CD4-positive, CD25-positive, alpha-beta regulatory T cell (primary cell): Measurements from ENCODE around the gene MYOM1. TPM values are rescaled to one million over a fixed set of nuclear protein-coding genes. Genes with fewer than 3 reads are reported as not detected.

Experiments used
- ATAC-seq, 2 donors: fragments of 150-1000 bp; cut with Tn5 transposase; one replicate each; pipeline ENCODE4 v1.10.0; 2021; ENCODE audit warnings: low read depth in 2 of 2, moderate number of reproducible peaks in 2 of 2, moderate library complexity in 1 of 2
- DNase-seq, 3 donors: peaks; one replicate each; pipeline versions ENCODE4 v3.0.0 to v3.0.0-alpha.2; 2012 to 2022; ENCODE audit warnings: mixed read lengths in 1 of 3
- H3K27ac ChIP-seq: one replicate; pipeline ENCODE4 v1.7.0; 2013; ENCODE audit warnings: mild to moderate bottlenecking, low read length; ENCODE audit not compliant: insufficient read depth, poor library complexity, severe bottlenecking
- H3K27me3 ChIP-seq: one replicate; pipeline ENCODE4 v1.7.0; 2013; ENCODE audit warnings: low read length; ENCODE audit not compliant: control insufficient read depth, insufficient read depth
- H3K36me3 ChIP-seq: one replicate; pipeline ENCODE4 v1.7.0; 2013; ENCODE audit warnings: mild to moderate bottlenecking, low read length, moderate library complexity; ENCODE audit not compliant: control insufficient read depth, insufficient read depth
- H3K4me1 ChIP-seq: 2 replicates; pipeline ENCODE4 v1.7.0; 2013; ENCODE audit warnings: mild to moderate bottlenecking, low read length; ENCODE audit not compliant: insufficient read depth, control insufficient read depth, poor library complexity, severe bottlenecking
- H3K4me3 ChIP-seq: one replicate; pipeline ENCODE4 v1.7.0; 2013; ENCODE audit warnings: low read depth, mild to moderate bottlenecking, low read length, moderate library complexity
- H3K9me3 ChIP-seq, 2 experiments: 1 replicate in 1 of 2; 2 replicates in 1 of 2; pipeline ENCODE4 v1.7.0; 2013; ENCODE audit warnings: low read length in 2 of 2, mild to moderate bottlenecking in 1 of 2, moderate library complexity in 1 of 2; ENCODE audit not compliant: control insufficient read depth in 2 of 2
- H3K27ac Mint-ChIP-seq, 3 donors: one replicate each; pipeline ENCODE4 v1.8.0; 2020 to 2022; ENCODE audit warnings: mild to moderate bottlenecking in 3 of 3, mixed read lengths in 3 of 3, moderate library complexity in 2 of 3
- H3K27me3 Mint-ChIP-seq: one replicate; pipeline ENCODE4 v1.8.0; 2022; ENCODE audit warnings: mild to moderate bottlenecking, mixed read lengths
- H3K36me3 Mint-ChIP-seq: one replicate; pipeline ENCODE4 v1.8.0; 2020; ENCODE audit warnings: mixed read lengths
- H3K4me1 Mint-ChIP-seq, 4 donors: one replicate each; pipeline ENCODE4 v1.8.0; 2020 to 2022; ENCODE audit warnings: mixed read lengths in 4 of 4, mild to moderate bottlenecking in 1 of 4
- H3K4me3 Mint-ChIP-seq, 4 donors: one replicate each; pipeline ENCODE4 v1.8.0; 2020 to 2022; ENCODE audit warnings: mild to moderate bottlenecking in 4 of 4, mixed read lengths in 4 of 4, moderate library complexity in 3 of 4
- H3K9me3 Mint-ChIP-seq, 7 donors: one replicate each; pipeline ENCODE4 v1.8.0; 2020 to 2022; ENCODE audit warnings: mixed read lengths in 7 of 7, mild to moderate bottlenecking in 3 of 7, moderate library complexity in 2 of 7
- polyA plus RNA-seq, 4 donors: library from polyadenylated mRNA; unstranded; fragments of 300-500 nt; fragmentation: Illumina TruSeq; gene quantifications; one replicate each; pipeline ENCODE4 v1.2.3, GENCODE V29; 2021
- total RNA-seq: library from RNA; stranded (reverse); gene quantifications from one replicate; pipeline ENCODE4 v1.2.3, GENCODE V29; 2022

MYOM1 gene
- total and polyA plus RNA-seq, 5 donors from 2014 or later, result 0.03 to 1.4 (median 0.49) TPM

GRCh38 chr18:3177902-3178687 is 41.7 kb downstream of the MYOM1 start:
- peaks cover 0 to 1% (median 0%) of the 10 kb centered on the region in 7 donors for H3K9me3 Mint-ChIP-seq
- no peaks in the 10 kb centered on the region for H3K27me3 ChIP-seq
- ATAC-seq, result peak; percentile 63 to 68
- no peaks in the 10 kb centered on the region for H3K4me1 ChIP-seq
- H3K4me3 Mint-ChIP-seq, result no peak overlapping the region
- H3K36me3 ChIP-seq, result no peaks in the 10 kb centered on the region
- H3K9me3 ChIP-seq, result no peaks in the 10 kb centered on the region
- no peak overlapping the region for H3K4me3 ChIP-seq
- peak in 1 of 3 donors; percentile 33 for DNase-seq
- no peak overlapping the region for H3K27ac ChIP-seq
- H3K27ac Mint-ChIP-seq, result peak overlapping the region in 1 of 3 donors; percentile 70
- H3K36me3 Mint-ChIP-seq, result no peaks in the 10 kb centered on the region
- H3K4me1 Mint-ChIP-seq, result peaks cover 0 to 5% (median 0%) of the 10 kb centered on the region in 4 donors
- H3K27me3 Mint-ChIP-seq, result peaks cover 31% of the 10 kb centered on the region

- no peak for DNase-seq
Measured at GRCh38 chr18:3175195-3175758, 44.5 kb downstream of the MYOM1 start.

GRCh38 chr18:3172097-3172496 is 47.7 kb downstream of the MYOM1 start:
- DNase-seq (no peak), ATAC-seq (peak in 1 of 2 donors; percentile 34)
- H3K36me3 Mint-ChIP-seq, result peaks cover 4% of the 10 kb centered on the region
- H3K4me3 ChIP-seq, result no peak overlapping the region
- H3K9me3 Mint-ChIP-seq, result no peaks in the 10 kb centered on the region
- H3K4me1 Mint-ChIP-seq, result peaks cover 0 to 2% (median 0%) of the 10 kb centered on the region in 4 donors
- H3K9me3 ChIP-seq, result no peaks in the 10 kb centered on the region
- H3K4me1 ChIP-seq, result no peaks in the 10 kb centered on the region
- no peak overlapping the region for H3K27ac Mint-ChIP-seq
- no peaks in the 10 kb centered on the region for H3K36me3 ChIP-seq
- H3K27me3 ChIP-seq, result peaks cover 2% of the 10 kb centered on the region
- H3K27ac ChIP-seq, result no peak overlapping the region
- H3K4me3 Mint-ChIP-seq, result no peak overlapping the region
- H3K27me3 Mint-ChIP-seq, result peaks cover 21% of the 10 kb centered on the region

More at GRCh38 chr18:3175195-3175758, 44.5 kb downstream of the MYOM1 start:
- peaks cover 27% of the 10 kb centered on the region for H3K27me3 Mint-ChIP-seq
- Histone ChIP-seq H3K27me3 (peaks cover 2% of the 10 kb centered on the region), H3K4me1 (no peaks in the 10 kb centered on the region), H3K9me3 (no peaks in the 10 kb centered on the region), H3K4me3 (no peak overlapping the region), H3K27ac (no peak overlapping the region), H3K36me3 (no peaks in the 10 kb centered on the region)
- peaks cover 0 to 1% (median 0%) of the 10 kb centered on the region in 7 donors for H3K9me3 Mint-ChIP-seq
- peaks cover 4% of the 10 kb centered on the region for H3K36me3 Mint-ChIP-seq
- no peak overlapping the region for H3K4me3 Mint-ChIP-seq
- no peak overlapping the region for H3K27ac Mint-ChIP-seq
- peaks cover 0 to 5% (median 0%) of the 10 kb centered on the region in 4 donors for H3K4me1 Mint-ChIP-seq
- ATAC-seq, result no peak

GRCh38 chr18:3171631-3172030 is 48.1 kb downstream of the MYOM1 start:
- Histone ChIP-seq H3K27ac (no peak overlapping the region), H3K27me3 (peaks cover 2% of the 10 kb centered on the region), H3K9me3 (no peaks in the 10 kb centered on the region), H3K4me3 (no peak overlapping the region), H3K4me1 (no peaks in the 10 kb centered on the region), H3K36me3 (no peaks in the 10 kb centered on the region)
- DNase-seq (no peak), ATAC-seq (no peak)
- H3K4me1 Mint-ChIP-seq, result peaks cover 0 to 2% (median 0%) of the 10 kb centered on the region in 4 donors
- H3K4me3 Mint-ChIP-seq, result no peak overlapping the region
- no peaks in the 10 kb centered on the region for H3K9me3 Mint-ChIP-seq
- H3K36me3 Mint-ChIP-seq, result peaks cover 6% of the 10 kb centered on the region
- peaks cover 21% of the 10 kb centered on the region for H3K27me3 Mint-ChIP-seq
- H3K27ac Mint-ChIP-seq, result no peak overlapping the region

- H3K9me3 ChIP-seq, result no peaks in the 10 kb centered on the region
- peaks cover 2% of the 10 kb centered on the region for H3K27me3 ChIP-seq
- ATAC-seq (no peak), DNase-seq (no peak)
- H3K36me3 ChIP-seq, result no peaks in the 10 kb centered on the region
- no peak overlapping the region for H3K27ac ChIP-seq
- H3K9me3 Mint-ChIP-seq, result no peaks in the 10 kb centered on the region
- peaks cover 21% of the 10 kb centered on the region for H3K27me3 Mint-ChIP-seq
- H3K4me1 ChIP-seq, result no peaks in the 10 kb centered on the region
- H3K4me1 Mint-ChIP-seq, result peaks cover 0 to 2% (median 0%) of the 10 kb centered on the region in 4 donors
- no peak overlapping the region for H3K4me3 Mint-ChIP-seq
- no peak overlapping the region for H3K4me3 ChIP-seq
- H3K27ac Mint-ChIP-seq, result no peak overlapping the region
- H3K36me3 Mint-ChIP-seq, result peaks cover 10% of the 10 kb centered on the region
Measured at GRCh38 chr18:3170441-3171161, 49.2 kb downstream of the MYOM1 start.

GRCh38 chr18:3164381-3164780 is 55.4 kb downstream of the MYOM1 start:
- ATAC-seq (no peak), DNase-seq (no peak)
- no peaks in the 10 kb centered on the region for H3K9me3 Mint-ChIP-seq
- H3K27me3 Mint-ChIP-seq, result peaks cover 12% of the 10 kb centered on the region
- no peak overlapping the region for H3K27ac ChIP-seq
- no peaks in the 10 kb centered on the region for H3K36me3 ChIP-seq
- H3K4me1 Mint-ChIP-seq, result no peaks in the 10 kb centered on the region
- H3K36me3 Mint-ChIP-seq, result peaks cover 20% of the 10 kb centered on the region
- no peaks in the 10 kb centered on the region for H3K9me3 ChIP-seq
- H3K4me1 ChIP-seq, result no peaks in the 10 kb centered on the region
- H3K4me3 Mint-ChIP-seq, result no peak overlapping the region
- H3K27me3 ChIP-seq, result no peaks in the 10 kb centered on the region
- no peak overlapping the region for H3K27ac Mint-ChIP-seq
- H3K4me3 ChIP-seq, result no peak overlapping the region

- H3K4me3 Mint-ChIP-seq, result no peak overlapping the region
- Histone ChIP-seq H3K27ac (no peak overlapping the region), H3K9me3 (no peaks in the 10 kb centered on the region), H3K36me3 (no peaks in the 10 kb centered on the region), H3K27me3 (no peaks in the 10 kb centered on the region), H3K4me3 (no peak overlapping the region), H3K4me1 (no peaks in the 10 kb centered on the region)
- no peaks in the 10 kb centered on the region for H3K9me3 Mint-ChIP-seq
- H3K36me3 Mint-ChIP-seq, result peaks cover 20% of the 10 kb centered on the region
- peaks cover 11% of the 10 kb centered on the region for H3K27me3 Mint-ChIP-seq
- ATAC-seq, result no peak
- H3K27ac Mint-ChIP-seq, result no peak overlapping the region
- H3K4me1 Mint-ChIP-seq, result no peaks in the 10 kb centered on the region
- DNase-seq, result no peak
Measured at GRCh38 chr18:3163968-3164367, 55.8 kb downstream of the MYOM1 start.
